ENCODE data around the gene FLYWCH1. TPM values are rescaled to one million over a fixed set of nuclear protein-coding genes. Genes with fewer than 3 reads are reported as not detected.
A peak's percentile ranks its signal among the peaks of the same experiment; 100 is the strongest.

FLYWCH1 gene
- total RNA-seq, 1 donor from 2014 or later = 21.6 TPM

DNA sequence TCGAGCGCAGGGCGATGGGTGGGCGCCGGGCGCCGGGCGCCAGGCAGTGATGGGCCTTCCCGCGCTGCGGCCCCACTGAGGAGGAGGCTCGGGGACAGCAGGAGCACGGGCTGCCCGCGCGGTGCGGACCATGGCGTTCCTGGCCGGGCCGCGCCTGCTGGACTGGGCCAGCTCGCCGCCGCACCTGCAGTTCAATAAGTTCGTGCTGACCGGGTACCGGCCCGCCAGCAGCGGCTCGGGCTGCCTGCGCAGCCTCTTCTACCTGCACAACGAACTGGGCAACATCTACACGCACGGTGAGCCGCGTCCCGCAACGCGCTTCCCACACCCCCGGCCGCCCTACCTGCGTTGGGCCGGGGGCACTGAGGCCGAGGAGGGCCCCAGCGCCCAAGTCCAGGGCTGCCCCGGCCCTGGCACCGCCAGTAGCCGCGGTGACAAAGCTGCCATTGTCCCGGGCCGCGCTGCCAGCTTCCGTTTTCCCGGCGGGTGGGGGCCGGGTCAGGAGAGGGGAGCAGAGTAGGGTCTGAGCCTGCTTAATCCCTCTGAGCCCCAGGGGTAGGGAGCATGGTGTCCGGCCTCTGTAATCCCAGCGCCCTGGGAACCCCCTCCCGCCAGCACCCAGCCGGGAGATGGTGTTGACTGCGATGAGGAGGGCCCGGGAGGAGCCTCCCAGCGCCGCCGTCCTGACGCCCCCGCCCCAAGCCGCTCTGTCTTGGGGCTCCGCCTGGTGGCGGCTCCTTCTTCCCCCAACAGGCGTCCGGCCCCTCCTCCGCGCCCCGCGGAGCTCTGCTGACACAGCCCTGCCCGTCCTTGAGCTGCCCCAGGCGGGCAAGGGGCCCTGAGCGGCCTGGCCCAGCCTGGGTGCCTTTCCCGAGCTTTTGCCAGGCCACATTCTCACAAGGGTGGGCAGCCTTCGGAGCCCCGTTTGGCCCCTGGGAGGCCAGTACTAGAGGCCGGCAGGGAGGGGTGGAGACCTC, 58.1 kb downstream of the FLYWCH1 start:
- no peak for DNase-seq

GRCh38 chr16:2970563-2970962, 58.8 kb downstream of the FLYWCH1 start:
- DNase-seq = no peak

DNA sequence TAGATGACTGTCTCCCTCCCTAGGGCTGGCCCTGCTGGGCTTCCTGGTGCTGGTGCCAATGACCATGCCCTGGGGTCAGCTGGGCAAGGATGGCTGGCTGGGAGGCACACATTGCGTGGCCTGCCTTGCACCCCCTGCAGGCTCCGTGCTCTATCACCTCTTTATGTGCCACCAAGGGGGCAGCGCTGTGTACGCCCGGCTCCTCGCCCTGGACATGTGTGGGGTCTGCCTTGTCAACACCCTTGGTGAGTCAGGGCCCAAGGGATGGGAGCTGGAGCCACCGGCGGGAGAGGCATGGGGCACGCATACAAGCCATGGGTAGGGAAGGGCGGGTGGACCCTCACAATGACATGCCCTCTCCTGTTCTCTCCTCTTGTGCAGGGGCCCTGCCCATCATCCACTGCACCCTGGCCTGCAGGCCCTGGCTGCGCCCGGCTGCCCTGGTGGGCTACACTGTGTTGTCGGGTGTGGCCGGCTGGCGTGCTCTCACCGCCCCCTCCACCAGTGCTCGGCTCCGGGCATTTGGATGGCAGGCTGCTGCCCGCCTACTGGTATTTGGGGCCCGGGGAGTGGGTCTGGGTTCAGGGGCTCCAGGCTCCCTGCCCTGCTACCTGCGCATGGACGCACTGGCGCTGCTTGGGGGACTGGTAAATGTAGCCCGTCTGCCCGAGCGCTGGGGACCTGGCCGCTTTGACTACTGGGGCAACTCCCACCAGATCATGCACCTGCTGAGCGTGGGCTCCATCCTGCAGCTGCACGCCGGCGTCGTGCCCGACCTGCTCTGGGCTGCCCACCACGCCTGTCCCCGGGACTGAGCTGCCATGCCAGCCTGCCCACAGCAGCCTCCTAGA, 59.6 kb downstream of the FLYWCH1 start:
- DNase-seq = no peak

DNA sequence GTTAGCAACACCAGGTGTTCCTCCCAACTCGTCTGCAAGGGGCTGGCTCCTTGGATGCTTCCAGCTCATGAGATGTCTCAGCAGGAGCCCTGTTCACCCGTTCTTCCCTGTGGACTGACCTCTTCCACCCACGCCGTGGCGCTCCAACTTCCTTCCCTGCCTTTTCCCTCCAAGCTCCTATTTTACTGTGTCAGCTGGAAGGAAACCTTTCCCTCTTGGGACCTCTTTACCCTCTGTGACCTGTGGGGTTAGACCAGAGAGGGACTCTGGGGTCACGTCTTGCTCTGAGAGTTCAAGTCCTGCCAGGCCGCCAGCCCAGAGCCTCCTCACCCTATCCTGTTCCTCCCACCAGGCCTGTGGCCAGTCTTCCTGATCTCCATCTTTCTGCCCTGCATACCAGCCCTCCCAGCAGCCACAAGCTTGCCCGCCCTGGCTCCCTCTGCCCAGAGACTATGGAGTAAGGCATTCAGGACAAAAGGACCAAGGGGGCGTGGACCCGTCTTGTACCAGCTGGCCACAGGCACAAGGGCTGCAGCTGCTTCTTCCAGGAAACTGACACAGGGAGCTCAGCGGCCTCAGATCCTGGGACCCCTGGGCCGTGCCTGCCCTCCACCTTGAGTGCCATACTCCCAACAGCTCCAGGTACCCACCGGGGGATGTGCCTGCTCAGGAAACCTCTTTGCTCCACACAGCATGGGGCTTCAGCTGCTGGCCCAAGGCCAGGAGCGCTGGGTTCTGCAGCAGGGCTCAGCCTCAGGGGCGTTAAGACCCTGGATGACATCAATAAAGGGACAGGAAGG, 60.5 kb downstream of the FLYWCH1 start:
- no peak for DNase-seq

- no peak for DNase-seq
Observed at GRCh38 chr16:2973093-2973492, 61.4 kb downstream of the FLYWCH1 start.

GRCh38 chr16:2973605-2974318, 62.0 kb downstream of the FLYWCH1 start:
- no peak for DNase-seq

DNA sequence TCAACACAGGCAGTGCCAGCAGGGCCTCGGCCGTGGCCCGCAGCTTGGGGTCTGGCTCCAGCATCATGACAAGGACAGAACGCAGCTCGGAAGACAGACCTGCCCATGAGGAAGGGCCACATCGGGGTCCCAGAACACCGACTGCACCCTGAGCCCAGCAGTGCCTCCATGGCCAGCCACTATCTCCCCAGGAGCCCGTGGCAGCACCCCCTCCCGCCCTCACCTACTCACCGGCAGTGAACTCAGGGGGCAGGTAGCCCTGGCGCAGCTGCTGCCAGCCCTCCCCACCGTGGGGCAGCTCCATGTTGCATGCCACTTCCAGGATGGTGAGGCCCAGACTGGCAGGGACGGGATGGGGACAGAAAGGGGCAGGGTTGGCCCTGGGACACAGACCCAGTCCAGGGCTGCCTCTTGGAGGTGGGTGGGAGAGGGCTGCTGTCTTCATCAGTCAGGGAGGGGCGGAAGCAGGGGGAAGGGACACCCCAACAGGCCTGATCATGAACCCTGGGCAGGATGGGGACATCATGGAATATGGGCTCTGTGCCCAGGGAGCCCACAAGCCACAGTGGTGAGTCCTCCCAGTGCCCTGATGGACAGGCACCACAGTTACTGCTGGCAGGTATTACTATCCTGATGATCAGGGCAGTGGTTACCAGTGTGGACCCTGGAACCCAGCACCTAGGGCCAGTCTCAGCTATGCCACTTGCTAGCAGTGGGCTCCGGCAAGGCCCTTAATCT, 62.8 kb downstream of the FLYWCH1 start:
- DNase-seq = no peak

DNA sequence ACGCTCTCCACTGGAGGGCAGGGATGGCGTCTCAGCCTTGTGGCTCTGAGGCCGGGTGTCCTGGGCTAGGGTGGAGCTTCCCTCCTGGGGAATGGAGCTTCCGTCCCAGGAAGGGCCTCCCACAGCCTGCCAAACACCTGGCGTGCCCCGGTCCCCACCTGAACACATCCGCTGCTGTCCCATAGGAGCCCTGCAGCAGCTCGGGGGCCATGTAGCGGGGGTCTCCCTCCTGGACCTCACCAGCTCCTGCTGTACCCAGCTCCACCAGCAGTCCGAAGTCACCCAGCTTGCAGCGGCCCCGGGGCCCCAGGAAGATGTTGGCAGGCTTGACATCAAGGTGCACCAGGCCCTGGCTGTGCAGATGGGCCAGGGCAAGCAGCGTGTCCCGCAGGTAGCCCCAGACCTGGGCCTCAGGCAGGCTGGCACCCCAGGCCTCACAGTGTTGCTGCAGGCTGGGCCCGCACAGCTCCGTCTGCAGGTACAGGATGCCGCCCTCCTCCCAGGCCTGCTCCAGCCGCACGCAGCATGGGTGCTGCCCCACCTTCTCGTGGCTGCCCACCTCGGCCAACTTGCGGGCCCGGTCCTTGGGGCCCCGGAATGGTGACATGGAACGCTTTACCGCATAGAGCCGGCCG, 63.5 kb downstream of the FLYWCH1 start:
- DNase-seq = no peak

DNA sequence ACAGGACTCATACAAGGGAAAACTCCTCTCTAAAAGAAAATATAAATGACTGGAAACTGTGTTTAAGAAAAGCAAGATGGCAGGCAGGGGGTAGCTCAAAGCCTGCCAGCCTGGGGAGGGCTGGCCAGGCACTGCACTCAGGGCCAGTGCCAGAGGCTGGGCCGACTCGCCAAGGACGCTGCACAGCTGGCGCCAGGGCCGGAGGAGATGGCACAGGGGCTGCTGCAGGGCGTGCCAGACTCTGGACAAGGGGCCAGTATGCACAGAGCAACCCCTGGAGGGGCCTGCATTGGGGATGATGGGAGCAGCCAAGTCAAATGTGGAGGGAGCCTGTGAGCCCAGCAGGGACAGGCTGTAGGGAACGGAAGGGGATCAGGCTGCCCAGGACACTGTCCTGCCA, 64.5 kb downstream of the FLYWCH1 start:
- no peak for DNase-seq

- DNase-seq = no peak
Observed at GRCh38 chr16:2976673-2977072, 64.9 kb downstream of the FLYWCH1 start.

- no peak for DNase-seq
Observed at GRCh38 chr16:2977440-2977839, 65.7 kb downstream of the FLYWCH1 start.

DNA sequence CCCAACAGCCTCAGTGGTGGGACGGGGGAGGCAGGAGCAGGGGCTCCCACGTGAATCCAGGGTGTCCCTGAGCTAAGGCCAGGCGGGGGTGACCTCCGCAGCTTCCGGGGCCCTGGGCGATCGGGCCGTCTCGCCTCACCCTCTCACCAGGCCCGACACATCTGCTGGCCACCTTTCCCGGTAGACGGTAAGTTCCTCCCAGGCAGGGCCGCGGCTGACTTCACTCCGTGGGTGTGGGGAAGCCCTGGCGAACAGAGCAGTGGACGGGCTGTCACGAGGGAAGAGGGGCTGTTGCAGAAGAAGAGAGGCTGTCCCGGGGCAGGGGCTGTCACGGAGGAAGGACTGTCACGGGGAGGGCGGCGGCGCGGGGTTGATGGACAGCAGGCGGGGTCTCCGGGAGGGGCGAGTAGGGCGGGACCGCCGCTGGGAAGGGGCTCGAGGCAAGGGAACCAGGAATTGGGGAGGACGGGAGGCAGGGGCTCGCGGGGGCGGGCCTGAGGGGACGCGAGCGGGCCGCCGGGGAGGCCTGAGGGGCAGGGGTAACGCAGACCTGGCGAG, 68.0 kb downstream of the FLYWCH1 start:
- DNase-seq = no peak

GRCh38 chr16:2980227-2981176, 68.8 kb downstream of the FLYWCH1 start, which contains the start of gene PKMYT1:
TSS of gene PKMYT1 (minus strand) at chr16:2980446. CDS start at chr16:2979657, 789 bp downstream.
- DNase-seq = peak; percentile 97

DNA sequence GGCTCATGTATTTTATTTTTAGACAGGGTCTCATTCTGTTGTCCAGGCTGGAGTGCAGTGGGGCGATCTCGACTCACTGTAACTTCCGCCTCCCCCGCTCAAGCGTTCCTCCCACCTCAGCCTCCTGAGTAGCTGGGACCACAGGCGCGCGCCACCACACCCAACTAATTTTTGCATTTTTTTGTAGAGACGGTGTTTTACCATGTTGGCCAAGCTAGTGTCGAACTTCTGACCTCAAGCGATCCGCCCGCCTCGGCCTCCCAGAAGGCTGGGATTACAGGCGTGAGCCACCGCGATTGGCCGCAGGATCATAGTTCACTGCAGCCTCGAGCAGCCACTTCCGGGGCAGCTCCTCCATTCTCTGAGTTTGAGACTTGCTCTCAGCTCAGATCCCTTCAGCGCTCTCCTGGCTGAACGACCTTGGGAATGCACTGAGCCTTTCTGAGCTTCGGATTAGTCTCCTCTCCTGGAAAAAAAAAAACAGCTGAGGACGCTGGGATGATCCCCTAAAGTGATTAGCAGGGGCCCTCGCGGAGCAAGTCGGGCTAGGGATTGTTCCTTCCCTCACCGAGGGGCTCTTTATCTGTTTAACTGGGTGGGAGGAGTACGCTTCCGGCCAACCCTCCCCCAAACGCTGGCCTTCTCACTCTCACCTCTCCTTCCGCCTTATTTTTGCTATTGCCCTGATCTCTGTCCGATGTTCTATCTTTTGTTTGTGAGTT, 69.6 kb downstream of the FLYWCH1 start:
- DNase-seq = no peak

DNA sequence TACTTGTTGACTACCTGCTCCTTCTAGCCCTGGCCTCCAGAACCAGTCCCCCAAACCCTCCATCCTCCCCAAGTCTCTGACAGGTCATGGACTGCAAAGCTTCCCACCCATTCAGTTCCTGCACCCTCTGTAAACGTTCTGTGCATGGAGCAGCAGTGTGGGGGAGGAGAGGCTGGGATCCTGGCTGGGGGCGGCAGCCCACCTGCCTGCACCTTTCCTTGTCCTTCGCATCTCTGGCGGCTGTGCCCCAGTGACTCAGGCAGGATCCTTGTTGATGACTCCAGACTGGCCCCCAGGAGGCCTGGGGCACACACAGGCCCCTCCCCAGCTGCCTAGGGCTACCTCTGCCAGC, 70.1 kb downstream of the FLYWCH1 start:
- DNase-seq = no peak

- DNase-seq = no peak
Observed at GRCh38 chr16:2982402-2982801, 70.7 kb downstream of the FLYWCH1 start.

DNA sequence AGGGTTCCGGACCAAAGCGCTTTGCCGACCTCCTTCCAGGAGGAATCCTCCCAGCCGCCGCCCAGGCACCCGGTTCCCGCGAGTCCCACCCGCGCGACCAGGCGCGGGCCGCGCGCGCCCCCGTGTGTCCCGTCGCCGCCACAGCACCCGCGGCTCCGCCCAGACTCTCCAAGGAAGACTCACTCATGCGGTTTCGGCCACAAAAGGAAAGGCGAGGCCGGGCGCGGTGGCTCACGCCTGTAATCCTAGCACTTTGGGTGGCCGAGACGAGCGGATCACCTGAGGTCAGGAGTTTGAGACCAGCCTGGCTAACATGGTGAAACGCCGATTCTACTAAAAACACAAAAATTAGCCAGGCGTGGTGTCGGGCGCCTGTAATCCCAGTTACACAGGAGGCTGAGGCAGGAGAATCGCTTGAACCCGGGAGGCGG, 72.0 kb downstream of the FLYWCH1 start:
- peak; percentile 85 for DNase-seq

GRCh38 chr16:2985462-2985861, 73.7 kb downstream of the FLYWCH1 start:
- peak; percentile 96 for DNase-seq
